ENCODE measurements around the gene SHC1. TPM values are rescaled to one million over a fixed set of nuclear protein-coding genes. Genes with fewer than 3 reads are reported as not detected.

The SHC1 gene
- total RNA-seq, 6 experiments from 2014 or later = 44.6 to 108 (median 75.3) TPM

GRCh38 chr1:154993572-154994268, 23.2 kb upstream of the SHC1 start, which contains the start of gene LENEP:
TSS of gene LENEP (plus strand) at chr1:154993586. CDS start at chr1:154993608, 22 bp downstream.
- TF ChIP-seq, protein P1, sequence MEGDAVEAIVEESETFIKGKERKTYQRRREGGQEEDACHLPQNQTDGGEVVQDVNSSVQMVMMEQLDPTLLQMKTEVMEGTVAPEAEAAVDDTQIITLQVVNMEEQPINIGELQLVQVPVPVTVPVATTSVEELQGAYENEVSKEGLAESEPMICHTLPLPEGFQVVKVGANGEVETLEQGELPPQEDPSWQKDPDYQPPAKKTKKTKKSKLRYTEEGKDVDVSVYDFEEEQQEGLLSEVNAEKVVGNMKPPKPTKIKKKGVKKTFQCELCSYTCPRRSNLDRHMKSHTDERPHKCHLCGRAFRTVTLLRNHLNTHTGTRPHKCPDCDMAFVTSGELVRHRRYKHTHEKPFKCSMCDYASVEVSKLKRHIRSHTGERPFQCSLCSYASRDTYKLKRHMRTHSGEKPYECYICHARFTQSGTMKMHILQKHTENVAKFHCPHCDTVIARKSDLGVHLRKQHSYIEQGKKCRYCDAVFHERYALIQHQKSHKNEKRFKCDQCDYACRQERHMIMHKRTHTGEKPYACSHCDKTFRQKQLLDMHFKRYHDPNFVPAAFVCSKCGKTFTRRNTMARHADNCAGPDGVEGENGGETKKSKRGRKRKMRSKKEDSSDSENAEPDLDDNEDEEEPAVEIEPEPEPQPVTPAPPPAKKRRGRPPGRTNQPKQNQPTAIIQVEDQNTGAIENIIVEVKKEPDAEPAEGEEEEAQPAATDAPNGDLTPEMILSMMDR (IDR thresholded peaks at IDR 0.05) = no peak
- no peak for TF ChIP-seq POLR2A (IDR thresholded peaks at IDR 0.05)
- no peak for ATAC-seq
- Histone ChIP-seq H3K36me3 (peaks cover 0 to 6% (median 0%) of the 10 kb centered on the region in 4 donors), H3K27me3 (no peaks in the 10 kb centered on the region), H3K9me3 (no peaks in the 10 kb centered on the region), H3K27ac (no peak within 1 kb of the TSS), H3K4me1 (peaks cover 0 to 9% (median 0%) of the 10 kb centered on the region in 4 donors), H3K4me3 (no peak within 1 kb of the TSS)
- no peak for DNase-seq
- WGBS (ENCODE audit: insufficient coverage, low coverage, low lambda C conversion rate, missing lambda C conversion rate) = 80% methylated on average over 1 of the region's 8 CpGs
- intact Hi-C loops (cut with DNase I) = no loop called here

GRCh38 chr1:154992721-154993571, 22.4 kb upstream of the SHC1 start:
- ATAC-seq = peak in 1 of 4 donors; percentile 5
- 79% methylated on average over 6 of the region's 14 CpGs for WGBS (ENCODE audit: insufficient coverage, low coverage, low lambda C conversion rate, missing lambda C conversion rate)
- Histone ChIP-seq H3K27me3 (no peaks in the 10 kb centered on the region), H3K27ac (no peak overlapping the region), H3K4me3 (no peak overlapping the region), H3K9me3 (no peaks in the 10 kb centered on the region), H3K4me1 (peaks cover 0 to 10% (median 0%) of the 10 kb centered on the region in 4 donors), H3K36me3 (peaks cover 0 to 9% (median 0%) of the 10 kb centered on the region in 4 donors)
- DNase-seq = no peak
- TF ChIP-seq, protein P1 (IDR thresholded peaks at IDR 0.05) = no peak
- no peak for TF ChIP-seq POLR2A (IDR thresholded peaks at IDR 0.05)
- intact Hi-C loops (cut with DNase I) = no loop called here

DNA sequence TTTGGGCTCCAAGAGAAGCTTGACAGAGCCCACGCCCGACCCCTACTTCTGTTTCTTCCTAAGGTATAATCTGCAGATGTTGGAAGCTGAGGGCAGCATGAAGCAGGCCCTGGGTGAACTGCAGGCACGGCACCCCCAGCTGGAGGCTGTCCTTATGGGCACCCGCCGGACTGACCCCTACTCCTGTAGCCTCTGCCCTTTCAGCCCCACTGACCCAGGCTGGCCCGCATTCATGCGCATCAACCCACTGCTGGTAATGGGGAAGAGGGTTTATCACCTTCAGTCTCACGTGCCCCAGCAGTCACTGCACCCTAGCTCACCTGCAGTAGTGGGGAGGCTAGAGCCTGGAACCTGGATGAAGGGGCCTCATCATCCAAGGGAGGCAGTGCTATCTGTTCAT, 19.7 kb upstream of the SHC1 start:
- intact Hi-C loops (cut with DNase I) = no loop called here
- H3K4me1 ChIP-seq = peaks cover 0 to 21% (median 0%) of the 10 kb centered on the region in 4 donors

DNA sequence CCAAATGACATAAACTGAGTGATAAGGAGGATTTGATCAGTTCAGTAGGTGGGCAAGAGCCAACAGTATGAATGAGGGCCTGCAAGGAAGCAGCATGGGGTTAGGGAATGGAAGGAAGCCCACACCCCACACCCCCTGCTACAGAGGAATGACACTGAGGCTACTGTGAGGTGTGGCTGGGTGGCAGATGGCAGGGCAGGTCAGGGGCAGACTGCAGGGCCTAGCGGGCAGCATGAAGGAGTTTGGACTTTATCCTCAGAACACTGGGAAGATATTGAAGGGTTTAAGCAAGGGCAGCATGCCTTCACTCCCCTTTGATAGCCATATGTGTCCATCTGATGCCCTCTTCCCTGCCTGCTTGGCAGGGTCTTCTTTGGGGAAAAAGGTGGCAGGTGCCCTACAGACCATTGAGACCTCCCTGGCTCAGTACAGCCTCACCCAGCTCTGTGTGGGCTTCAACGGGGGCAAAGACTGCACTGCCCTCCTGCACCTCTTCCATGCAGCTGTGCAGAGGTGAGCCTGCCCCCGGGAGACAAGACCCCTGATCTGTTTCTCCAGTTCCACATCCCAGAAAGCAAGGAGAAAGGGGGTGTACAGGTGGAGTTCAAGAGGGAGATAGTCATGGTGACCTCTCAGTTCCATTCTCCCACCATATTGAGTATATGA, 18.8 kb upstream of the SHC1 start:
- peaks cover 0 to 9% (median 0%) of the 10 kb centered on the region in 4 donors for H3K36me3 ChIP-seq
- intact Hi-C loops (cut with DNase I) = loop anchor here in 1 of 2 donors (10.0 kb wide), 1 partner anchor 65 kb away; the partner anchor contains the start of gene ADAM15
- no peaks in the 10 kb centered on the region for H3K9me3 ChIP-seq
- no peak for DNase-seq
- TF ChIP-seq, protein P1 (IDR thresholded peaks at IDR 0.05) = no peak
- no peak for TF ChIP-seq POLR2A (IDR thresholded peaks at IDR 0.05)
- peaks cover 0 to 21% (median under 1%) of the 10 kb centered on the region in 4 donors for H3K4me1 ChIP-seq
- ATAC-seq = peak in 1 of 4 donors; percentile 42
- 83% methylated on average over 1 of the region's 3 CpGs for WGBS (ENCODE audit: insufficient coverage, low coverage, low lambda C conversion rate, missing lambda C conversion rate)
- no peak overlapping the region for H3K27ac ChIP-seq
- H3K27me3 ChIP-seq = no peaks in the 10 kb centered on the region
- no peak overlapping the region for H3K4me3 ChIP-seq

More for the DNA sequence above, 19.7 kb upstream of the SHC1 start:
- Histone ChIP-seq H3K27me3 (no peaks in the 10 kb centered on the region), H3K27ac (no peak overlapping the region), H3K36me3 (peaks cover 0 to 9% (median 0%) of the 10 kb centered on the region in 4 donors), H3K9me3 (no peaks in the 10 kb centered on the region), H3K4me3 (no peak overlapping the region)
- ATAC-seq (no peak), DNase-seq (no peak)
- TF ChIP-seq, protein P1 (IDR thresholded peaks at IDR 0.05) = no peak
- no peak for TF ChIP-seq POLR2A (IDR thresholded peaks at IDR 0.05)
- WGBS (ENCODE audit: insufficient coverage, low coverage, low lambda C conversion rate, missing lambda C conversion rate) = 92% methylated on average over 6 of the region's 8 CpGs

Measured in right lobe of liver (tissue), 6 donors.